Dedifferentiated amniotic fluid mesenchymal stem cell (primary cell): ENCODE data around the gene INKA2.
"Not testable (repeated sequence)": the region's sequence is repeated elsewhere in the genome, so short reads cannot be mapped to it uniquely, and the experiment has no call there.

Experiments
- DNase-seq: peaks from one replicate; pipeline ENCODE4 v3.0.0-alpha.2; 2016; ENCODE audit errors: extremely low spot score

The INKA2 gene

GRCh38 chr1:111750856-111751255, 11.7 kb upstream of the INKA2 start:
- DNase-seq = no peak

GRCh38 chr1:111749628-111750027, 10.4 kb upstream of the INKA2 start:
- no peak for DNase-seq

GRCh38 chr1:111747947-111748346, 8.8 kb upstream of the INKA2 start:
- DNase-seq = no peak

- DNase-seq = peak; percentile 42
These were observed 8.1 kb upstream of the INKA2 start for GRCh38 chr1:111747282-111747734.

GRCh38 chr1:111746614-111746999, 7.4 kb upstream of the INKA2 start:
- DNase-seq = no peak

GRCh38 chr1:111745675-111746613, 6.7 kb upstream of the INKA2 start:
- DNase-seq = no peak

GRCh38 chr1:111743679-111744101, 4.5 kb upstream of the INKA2 start:
- DNase-seq = peak; percentile 40

- DNase-seq = no peak
These were observed 3.8 kb upstream of the INKA2 start for GRCh38 chr1:111742938-111743549.

GRCh38 chr1:111742292-111742691, 3.1 kb upstream of the INKA2 start:
- not testable (repeated sequence) for DNase-seq

GRCh38 chr1:111739925-111740765, 950 bp upstream of the INKA2 start:
- DNase-seq = peak; percentile 53

GRCh38 chr1:111738436-111739193, 580 bp downstream of the INKA2 start:
- peak; percentile 38 for DNase-seq

GRCh38 chr1:111738133-111738435, 1.1 kb downstream of the INKA2 start:
- DNase-seq = no peak

GRCh38 chr1:111737216-111738132, 1.7 kb downstream of the INKA2 start:
- no peak for DNase-seq

- DNase-seq = no peak
These were observed 2.5 kb downstream of the INKA2 start for GRCh38 chr1:111736548-111737215.

- DNase-seq = no peak
These were observed 3.2 kb downstream of the INKA2 start for GRCh38 chr1:111735858-111736544.

GRCh38 chr1:111735321-111735720, 3.9 kb downstream of the INKA2 start:
- DNase-seq = no peak

- DNase-seq = no peak
These were observed 4.3 kb downstream of the INKA2 start for GRCh38 chr1:111734856-111735255.

- DNase-seq = no peak
These were observed 4.8 kb downstream of the INKA2 start for GRCh38 chr1:111734426-111734825.

GRCh38 chr1:111733992-111734341, 5.2 kb downstream of the INKA2 start:
- DNase-seq = no peak
